ENCODE measurements around the gene UACA. TPM values are rescaled to one million over a fixed set of nuclear protein-coding genes. Genes with fewer than 3 reads are reported as not detected.

UACA gene
- total and polyA plus RNA-seq, 2 of the 8 experiments (the other 6 are each of a cell fraction or from before 2014, with no cell fraction given) = 28.6 to 38.9 TPM

- Histone ChIP-seq H2AK5ac (ENCODE audit: low read depth, low read length) (no peak overlapping the region), H3K27me3 (replicated peaks in 1 of 4; ENCODE audit: control insufficient read depth in 3 of 4, extremely low read depth in 1 of 4, insufficient read depth in 3 of 4, low read length in 3 of 4) (no peaks in the 10 kb centered on the region), H2BK5ac (ENCODE audit: low read depth, low read length) (no peak overlapping the region), H3K79me1 (ENCODE audit: low read depth, low read length) (no peaks in the 10 kb centered on the region), H3K9me3 (ENCODE audit: insufficient read depth in 2 of 2, low read depth in 1 of 2, low read length in 1 of 2) (no peaks in the 10 kb centered on the region), H3K4ac (replicated peaks; ENCODE audit: insufficient read length, low read depth, low read length) (no peak overlapping the region), H3K4me3 (ENCODE audit: extremely low read depth in 1 of 4, insufficient read depth in 2 of 4, low read depth in 3 of 4, low read length in 4 of 4) (no peak overlapping the region), H3K27ac (ENCODE audit: low read depth, low read length) (no peak overlapping the region), H3K56ac (replicated peaks; ENCODE audit: insufficient read length, low read depth, low read length) (no peak overlapping the region), H4K91ac (replicated peaks; ENCODE audit: insufficient read length, low read length) (no peak overlapping the region), H3K23ac (ENCODE audit: insufficient read length) (no peak overlapping the region), H3K18ac (ENCODE audit: extremely low read depth, low read length) (no peak overlapping the region), H3K14ac (ENCODE audit: insufficient read length) (no peak overlapping the region), H3K4me2 (ENCODE audit: insufficient read depth in 1 of 2, low read depth in 2 of 2, low read length in 2 of 2) (no peak overlapping the region), H3K79me2 (ENCODE audit: control insufficient read depth in 1 of 2, insufficient read depth in 2 of 2, low read length in 2 of 2) (no peaks in the 10 kb centered on the region), H3K9ac (replicated peaks in 1 of 4; ENCODE audit: extremely low read depth in 1 of 4, low read depth in 3 of 4, low read length in 3 of 4) (no peak overlapping the region), H4K8ac (ENCODE audit: extremely low read depth, insufficient read depth, low read length) (no peak overlapping the region), H4K5ac (ENCODE audit: insufficient read length, low read depth, low read length) (no peak overlapping the region), H3K4me1 (replicated peaks in 1 of 4; ENCODE audit: control insufficient read depth in 3 of 4, insufficient read depth in 4 of 4, low read length in 3 of 4) (no peaks in the 10 kb centered on the region), H2BK20ac (ENCODE audit: low read length) (no peak overlapping the region), H3K36me3 (ENCODE audit: control insufficient read depth in 2 of 4, insufficient read depth in 4 of 4, low read length in 3 of 4) (no peaks in the 10 kb centered on the region), H4K20me1 (replicated peaks in 1 of 2; ENCODE audit: control insufficient read depth in 1 of 2, insufficient read depth in 2 of 2, low read length in 2 of 2) (no peaks in the 10 kb centered on the region), H2AFZ (ENCODE audit: low read length) (no peak overlapping the region), H3K23me2 (ENCODE audit: low read depth, low read length) (no peaks in the 10 kb centered on the region), H2BK12ac (ENCODE audit: low read depth, low read length) (no peak overlapping the region), H2BK120ac (replicated peaks; ENCODE audit: low read depth, low read length) (no peak overlapping the region), H2BK15ac (ENCODE audit: low read length) (no peak overlapping the region)
- TF ChIP-seq CTBP2 (IDR thresholded peaks at IDR 0.05; ENCODE audit: borderline replicate concordance, insufficient read depth, insufficient read length, low read length) (no peak), BACH1 (IDR thresholded peaks at IDR 0.05; ENCODE audit: low read length) (no peak), JUN (IDR thresholded peaks at IDR 0.05; ENCODE audit: low read depth, low read length) (no peak), PHF8 (conservative IDR thresholded peaks at IDR 0.05; ENCODE audit: low read depth, low read length) (no peak), POLR2A (IDR thresholded peaks at IDR 0.05; ENCODE audit: control extremely low read depth in 1 of 2, low read depth in 2 of 2, low read length in 2 of 2) (no peak), YY1 (IDR thresholded peaks at IDR 0.05; ENCODE audit: low read depth, low read length) (no peak), SP2 (IDR thresholded peaks at IDR 0.05; ENCODE audit: low read length) (no peak), HDAC2 (IDR thresholded peaks at IDR 0.05; ENCODE audit: borderline replicate concordance in 1 of 2, low read depth in 2 of 2, low read length in 2 of 2) (no peak), HDAC6 (IDR thresholded peaks at IDR 0.05; ENCODE audit: low read depth, low read length) (no peak), JUND (IDR thresholded peaks at IDR 0.05; ENCODE audit: low read length) (no peak)
- FAIRE-seq = no peak
- ChIA-PET CTCF (ENCODE audit: partially characterized antibody) (no interaction called here), POLR2A (ENCODE audit: partially characterized antibody) (no interaction called here)
- DNase-seq (ENCODE audit: low read depth in 1 of 2, low spot score in 2 of 2) = no peak
- WGBS, 2 experiments (ENCODE audit: extremely low coverage in 1 of 2, insufficient coverage in 1 of 2, insufficient read length in 1 of 2, insufficient replicate concordance in 2 of 2, low coverage in 1 of 2, low lambda C conversion rate in 2 of 2, missing lambda C conversion rate in 1 of 2) = 94% methylated on average over 1 of the region's 1 CpG; no CpG with 5 or more reads in 1 of the 2 experiments
Measured at GRCh38 chr15:70647396-70647795, 116.0 kb downstream of the UACA start.
